Aorta (tissue), 5 donors: ENCODE data around the gene GAS2L2. TPM values are rescaled to one million over a fixed set of nuclear protein-coding genes. Genes with fewer than 3 reads are reported as not detected.

ENCODE experiments used
- ATAC-seq: fragments of 200-7000 bp; cut with Tn5 transposase; one replicate; pipeline ENCODE4 v1.9.1; 2022; ENCODE audit warnings: moderate library complexity; ENCODE audit not compliant: low FRiP score
- DNase-seq, 2 donors: peaks; one replicate each; pipeline ENCODE4 v3.0.0-alpha.2; 2020
- H3K27ac ChIP-seq, 2 donors: one replicate each; pipeline ENCODE4 v1.5.1; 2013; ENCODE audit warnings: low read length in 2 of 2, mild to moderate bottlenecking in 2 of 2, moderate library complexity in 2 of 2, control low read depth in 1 of 2, inconsistent platforms in 1 of 2, low read depth in 1 of 2
- H3K27me3 ChIP-seq, 2 donors: one replicate each; pipeline ENCODE4 v1.6.1; 2013; ENCODE audit warnings: control low read depth in 1 of 2, low read length in 1 of 2, mild to moderate bottlenecking in 1 of 2, moderate library complexity in 1 of 2; ENCODE audit not compliant: insufficient read depth in 2 of 2, control insufficient read depth in 1 of 2
- H3K36me3 ChIP-seq, 2 donors: one replicate each; pipeline ENCODE4 v1.6.1; 2013; ENCODE audit warnings: control low read depth in 1 of 2, low read length in 1 of 2, mild to moderate bottlenecking in 1 of 2; ENCODE audit not compliant: insufficient read depth in 2 of 2, control insufficient read depth in 1 of 2
- H3K4me1 ChIP-seq, 2 donors: one replicate each; pipeline ENCODE4 v1.6.1; 2013; ENCODE audit warnings: low read length in 2 of 2, control low read depth in 1 of 2, mild to moderate bottlenecking in 1 of 2, moderate library complexity in 1 of 2; ENCODE audit not compliant: insufficient read depth in 2 of 2, control insufficient read depth in 1 of 2
- H3K4me3 ChIP-seq, 2 donors: one replicate each; pipeline ENCODE4 v1.5.1; 2013; ENCODE audit warnings: low read length in 2 of 2, control low read depth in 1 of 2, mild to moderate bottlenecking in 1 of 2
- H3K9me3 ChIP-seq: one replicate; pipeline ENCODE4 v1.6.1; 2013; ENCODE audit warnings: mild to moderate bottlenecking, low read length; ENCODE audit not compliant: control insufficient read depth
- WGBS, 2 donors: extraction: QIAGEN DNeasy Blood & Tissue Kit; methylation state at CpG; one replicate each; pipeline ENCODE4 v1.1.7; 2013; 5-methylcytosine and 5-hydroxymethylcytosine counted together
- intact Hi-C, 2 donors: fragments of 100-400 bp; cut with DNase I; formaldehyde crosslinking; loops; one replicate each; pipeline versions ENCODE4 v1.14.2 to v1.15.0; 2022
- polyA plus RNA-seq, 2 donors: library from polyadenylated mRNA; stranded (reverse); fragments of 200-250 nt; gene quantifications; one replicate each; pipeline ENCODE4 v1.2.3, GENCODE V29; 2013
- total RNA-seq, 2 donors: library from RNA; stranded (reverse); fragmentation: NEBNext Ultra II Directional; extraction: Animal tissue kit (Norgen Biotek cat#: 25700); gene quantifications; one replicate each; pipeline ENCODE4 v1.2.1, GENCODE V29; 2021
- donor health status: healthy with polysubstance abuse.
- donor health status: Bipolar disorder and iron deficiency.
- donor health status: DM: no; HTN: no; CAD: no.
- donor health status: DM: no; HTN: no; CAD: no.
- donor health status: DM: yes; HTN: yes; CAD: no.

The GAS2L2 gene
- total and polyA plus RNA-seq, 4 donors, result 0.05 TPM; not detected in 3

DNA sequence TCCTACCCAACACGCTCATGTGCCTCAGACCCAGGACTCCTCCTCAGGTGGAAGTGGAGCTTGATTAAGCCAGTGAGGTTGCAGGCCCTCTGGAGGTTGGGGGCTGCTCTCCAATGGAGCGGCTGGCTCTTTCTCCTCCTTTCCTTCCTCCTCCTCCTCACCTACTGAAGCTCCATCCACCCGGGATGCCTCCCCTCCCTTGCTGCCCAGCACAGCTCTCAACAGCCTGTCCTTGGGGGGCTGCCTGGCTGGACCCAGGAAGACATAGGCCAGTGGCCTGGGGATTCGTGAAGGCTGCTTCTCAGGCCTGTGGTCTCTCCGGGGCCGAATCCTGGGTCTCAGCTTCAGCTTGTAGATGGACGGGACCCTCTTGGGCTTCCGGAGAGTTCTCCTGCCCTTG is 8.2 kb downstream of the GAS2L2 start:
- Histone ChIP-seq H3K27ac (no peak overlapping the region), H3K9me3 (no peaks in the 10 kb centered on the region), H3K4me3 (no peak overlapping the region), H3K4me1 (no peaks in the 10 kb centered on the region), H3K36me3 (no peaks in the 10 kb centered on the region), H3K27me3 (no peaks in the 10 kb centered on the region)
- DNase-seq (no peak), ATAC-seq (no peak)
- WGBS, 2 donors, result 74 to 82% methylated on average over 8 of the region's 8 CpGs
- intact Hi-C loops, result loop anchor here in 1 of 2 donors (5.0 kb wide), 1 partner anchor 133 kb away; no protein-coding TSS in a partner anchor

- no peaks in the 10 kb centered on the region for H3K27me3 ChIP-seq
- no peaks in the 10 kb centered on the region for H3K9me3 ChIP-seq
- no peaks in the 10 kb centered on the region for H3K4me1 ChIP-seq
- 18 to 21% methylated on average over 7 of the region's 7 CpGs for WGBS, 2 donors
- DNase-seq, result no peak
- no peak overlapping the region for H3K4me3 ChIP-seq
- ATAC-seq, result no peak
- no peaks in the 10 kb centered on the region for H3K36me3 ChIP-seq
- intact Hi-C loops, result no loop called here
- no peak overlapping the region for H3K27ac ChIP-seq
Measured at GRCh38 chr17:35743626-35744328, 9.3 kb downstream of the GAS2L2 start.

DNA sequence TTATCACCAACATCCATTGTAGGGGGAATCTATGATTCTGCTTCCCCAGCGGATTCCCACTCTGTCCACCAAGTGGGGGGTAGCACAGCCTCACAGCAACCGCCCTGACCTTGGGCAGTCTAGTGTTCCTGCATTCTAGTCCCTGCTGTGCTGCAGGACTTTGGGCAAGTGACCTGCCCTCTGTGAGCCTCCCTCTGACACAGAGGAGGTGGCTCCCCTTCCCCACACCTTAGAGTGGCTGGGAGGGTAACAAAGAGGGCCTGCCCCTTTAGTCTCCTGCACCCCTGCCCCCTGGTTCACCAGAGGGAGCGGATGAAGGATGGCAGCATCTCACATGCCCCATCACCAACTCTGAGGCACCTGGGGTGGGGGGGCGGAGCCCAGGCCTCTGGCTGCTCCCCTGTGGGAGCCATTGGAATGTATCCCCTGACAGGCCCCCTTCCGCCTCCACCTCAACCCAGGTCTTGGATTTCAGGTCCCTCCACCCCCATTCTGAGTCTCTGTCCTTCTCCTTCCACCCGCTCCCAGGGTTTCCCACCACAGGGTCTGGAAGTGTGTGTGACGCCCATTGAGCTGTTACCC is 10.1 kb downstream of the GAS2L2 start:
- ATAC-seq (no peak), DNase-seq (no peak)
- intact Hi-C loops, result no loop called here
- Histone ChIP-seq H3K36me3 (no peaks in the 10 kb centered on the region), H3K27me3 (no peaks in the 10 kb centered on the region), H3K27ac (no peak overlapping the region), H3K9me3 (no peaks in the 10 kb centered on the region), H3K4me3 (no peak overlapping the region), H3K4me1 (no peaks in the 10 kb centered on the region)
- WGBS, 2 donors, result 63 to 66% methylated on average over 7 of the region's 7 CpGs

- intact Hi-C loops, result no loop called here
- no peaks in the 10 kb centered on the region for H3K4me1 ChIP-seq
- no peaks in the 10 kb centered on the region for H3K36me3 ChIP-seq
- no peaks in the 10 kb centered on the region for H3K9me3 ChIP-seq
- DNase-seq, result no peak
- no peak overlapping the region for H3K27ac ChIP-seq
- H3K4me3 ChIP-seq, result no peak overlapping the region
- H3K27me3 ChIP-seq, result no peaks in the 10 kb centered on the region
- ATAC-seq, result no peak
- WGBS, 2 donors, result 55% methylated on average over 7 of the region's 7 CpGs
Measured at GRCh38 chr17:35742496-35742895, 10.5 kb downstream of the GAS2L2 start.

DNA sequence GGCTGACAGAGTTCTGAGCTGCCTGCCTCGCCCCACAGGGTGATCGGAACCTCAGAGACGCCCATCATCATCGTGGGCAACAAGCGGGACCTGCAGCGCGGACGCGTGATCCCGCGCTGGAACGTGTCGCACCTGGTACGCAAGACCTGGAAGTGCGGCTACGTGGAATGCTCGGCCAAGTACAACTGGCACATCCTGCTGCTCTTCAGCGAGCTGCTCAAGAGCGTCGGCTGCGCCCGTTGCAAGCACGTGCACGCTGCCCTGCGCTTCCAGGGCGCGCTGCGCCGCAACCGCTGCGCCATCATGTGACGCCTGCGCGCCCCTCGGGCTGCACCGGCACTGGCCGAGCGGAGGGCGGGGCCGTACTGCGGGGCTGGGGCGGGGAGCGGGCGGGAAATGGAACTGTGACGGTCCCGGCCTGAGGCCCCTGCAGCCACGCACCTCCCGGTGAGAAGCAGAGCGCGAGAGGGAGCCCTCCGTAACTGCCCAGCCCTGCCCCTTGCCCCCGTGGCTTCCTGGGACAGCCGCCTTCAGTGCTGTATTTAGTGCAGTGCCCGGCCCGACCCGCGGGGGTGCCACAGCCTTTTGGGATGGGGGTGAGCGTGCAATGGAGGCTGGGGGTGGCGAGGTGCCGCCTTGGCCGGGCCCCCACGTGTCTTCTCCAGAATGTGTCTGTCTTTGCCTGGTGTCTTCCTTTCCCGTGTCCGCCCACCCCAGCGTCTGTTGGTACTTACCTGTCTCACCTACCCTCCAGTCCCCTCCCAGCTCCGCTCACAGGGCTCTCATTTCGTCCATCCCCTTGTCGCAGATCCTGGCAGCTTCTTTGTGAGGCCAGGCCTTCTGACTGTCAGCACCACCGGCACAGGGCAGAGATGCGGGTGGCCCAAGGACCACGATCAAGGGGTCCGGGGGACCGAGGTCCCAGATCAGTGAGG is 11.8 kb downstream of the GAS2L2 start:
- intact Hi-C loops, result no loop called here
- no peaks in the 10 kb centered on the region for H3K4me1 ChIP-seq
- no peaks in the 10 kb centered on the region for H3K27me3 ChIP-seq
- H3K36me3 ChIP-seq, result no peaks in the 10 kb centered on the region
- H3K27ac ChIP-seq, result no peak overlapping the region
- DNase-seq (no peak), ATAC-seq (no peak)
- no peak overlapping the region for H3K4me3 ChIP-seq
- no peaks in the 10 kb centered on the region for H3K9me3 ChIP-seq
- 17 to 21% methylated on average over 68 to 73 of the region's 73 CpGs for WGBS, 2 donors

DNA sequence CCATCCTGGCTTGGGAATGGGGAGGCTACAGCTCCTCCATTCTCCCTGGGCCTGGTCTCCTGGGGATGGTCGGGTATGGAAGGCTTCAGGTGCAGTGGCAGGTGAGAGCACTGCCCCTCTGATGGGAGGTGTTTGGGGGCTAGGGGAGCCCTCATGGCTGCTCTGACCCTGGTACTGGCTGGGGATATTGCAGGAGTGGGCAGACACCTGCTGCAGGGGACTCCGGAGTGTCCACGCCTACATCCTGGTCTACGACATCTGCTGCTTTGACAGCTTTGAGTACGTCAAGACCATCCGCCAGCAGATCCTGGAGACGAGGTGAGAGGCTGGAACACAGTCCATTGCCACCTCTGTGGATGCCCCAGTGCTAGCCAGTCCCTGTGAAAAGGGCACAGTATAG is 12.8 kb downstream of the GAS2L2 start:
- H3K9me3 ChIP-seq, result no peaks in the 10 kb centered on the region
- H3K4me1 ChIP-seq, result no peaks in the 10 kb centered on the region
- intact Hi-C loops, result no loop called here
- no peak overlapping the region for H3K4me3 ChIP-seq
- ATAC-seq (no peak), DNase-seq (no peak)
- H3K36me3 ChIP-seq, result no peaks in the 10 kb centered on the region
- 91 to 93% methylated on average over 7 of the region's 7 CpGs for WGBS, 2 donors
- no peaks in the 10 kb centered on the region for H3K27me3 ChIP-seq
- no peak overlapping the region for H3K27ac ChIP-seq

GRCh38 chr17:35738519-35739133 is 14.4 kb downstream of the GAS2L2 start:
- no peak overlapping the region for H3K27ac ChIP-seq
- H3K9me3 ChIP-seq, result no peaks in the 10 kb centered on the region
- H3K36me3 ChIP-seq, result no peaks in the 10 kb centered on the region
- ATAC-seq (no peak), DNase-seq (no peak)
- H3K4me3 ChIP-seq, result no peak overlapping the region
- no peaks in the 10 kb centered on the region for H3K4me1 ChIP-seq
- H3K27me3 ChIP-seq, result no peaks in the 10 kb centered on the region
- intact Hi-C loops, result no loop called here
- WGBS, 2 donors, result 86 to 89% methylated on average over 5 of the region's 5 CpGs

GRCh38 chr17:35736236-35736635 is 16.8 kb downstream of the GAS2L2 start:
- intact Hi-C loops, result no loop called here
- no peak overlapping the region for H3K27ac ChIP-seq
- no peak for DNase-seq

More at GRCh38 chr17:35736236-35736635, 16.8 kb downstream of the GAS2L2 start:
- no peaks in the 10 kb centered on the region for H3K36me3 ChIP-seq
- no peaks in the 10 kb centered on the region for H3K27me3 ChIP-seq
- H3K4me3 ChIP-seq, result no peak overlapping the region
- ATAC-seq, result no peak
- H3K9me3 ChIP-seq, result no peaks in the 10 kb centered on the region
- no peaks in the 10 kb centered on the region for H3K4me1 ChIP-seq
- 95 to 97% methylated on average over 5 of the region's 5 CpGs for WGBS, 2 donors
